BLaER1 treated with 17β-estradiol and CSF1 and Interleukin-3, amounts not matched to agents 10 nM and 100 nM (cell line): Measurements from ENCODE around the gene MISP3.
A peak's percentile ranks its signal among the peaks of the same experiment; 100 is the strongest.

Experiments used
- H3K27ac ChIP-seq, 11 experiments: shearing (Covaris generic); formaldehyde crosslinking; 2 replicates each; pipeline ENCODE4 v1.8.1; 2022
- H3K27me3 ChIP-seq, 11 experiments: shearing (Covaris generic); formaldehyde crosslinking; 2 replicates each; pipeline ENCODE4 v1.8.1; 2022
- H3K36me3 ChIP-seq, 11 experiments: shearing (Covaris generic); formaldehyde crosslinking; 2 replicates each; pipeline ENCODE4 v1.8.1; 2022
- H3K4me1 ChIP-seq, 10 experiments: shearing (Covaris generic); formaldehyde crosslinking; 2 replicates each; pipeline ENCODE4 v1.8.1; 2022
- H3K4me2 ChIP-seq, 11 experiments: shearing (Covaris generic); formaldehyde crosslinking; 2 replicates each; pipeline ENCODE4 v1.8.1; 2022
- H3K4me3 ChIP-seq, 10 experiments: shearing (Covaris generic); formaldehyde crosslinking; 2 replicates each; pipeline ENCODE4 v1.8.1; 2022
- H3K9ac ChIP-seq, 11 experiments: shearing (Covaris generic); formaldehyde crosslinking; 2 replicates each; pipeline ENCODE4 v1.8.1; 2022
- H3K9me3 ChIP-seq, 11 experiments: shearing (Covaris generic); formaldehyde crosslinking; replicated peaks in 1 of 11; 2 replicates each; pipeline ENCODE4 v1.8.1; 2022
- H4K20me1 ChIP-seq, 11 experiments: shearing (Covaris generic); formaldehyde crosslinking; 2 replicates each; pipeline ENCODE4 v1.8.1; 2022
- Cebpa-rat ChIP-seq, 11 experiments: shearing (Covaris generic); IDR thresholded peaks; 2 replicates each; pipeline ENCODE4 v1.8.1; 2022

The MISP3 gene

DNA sequence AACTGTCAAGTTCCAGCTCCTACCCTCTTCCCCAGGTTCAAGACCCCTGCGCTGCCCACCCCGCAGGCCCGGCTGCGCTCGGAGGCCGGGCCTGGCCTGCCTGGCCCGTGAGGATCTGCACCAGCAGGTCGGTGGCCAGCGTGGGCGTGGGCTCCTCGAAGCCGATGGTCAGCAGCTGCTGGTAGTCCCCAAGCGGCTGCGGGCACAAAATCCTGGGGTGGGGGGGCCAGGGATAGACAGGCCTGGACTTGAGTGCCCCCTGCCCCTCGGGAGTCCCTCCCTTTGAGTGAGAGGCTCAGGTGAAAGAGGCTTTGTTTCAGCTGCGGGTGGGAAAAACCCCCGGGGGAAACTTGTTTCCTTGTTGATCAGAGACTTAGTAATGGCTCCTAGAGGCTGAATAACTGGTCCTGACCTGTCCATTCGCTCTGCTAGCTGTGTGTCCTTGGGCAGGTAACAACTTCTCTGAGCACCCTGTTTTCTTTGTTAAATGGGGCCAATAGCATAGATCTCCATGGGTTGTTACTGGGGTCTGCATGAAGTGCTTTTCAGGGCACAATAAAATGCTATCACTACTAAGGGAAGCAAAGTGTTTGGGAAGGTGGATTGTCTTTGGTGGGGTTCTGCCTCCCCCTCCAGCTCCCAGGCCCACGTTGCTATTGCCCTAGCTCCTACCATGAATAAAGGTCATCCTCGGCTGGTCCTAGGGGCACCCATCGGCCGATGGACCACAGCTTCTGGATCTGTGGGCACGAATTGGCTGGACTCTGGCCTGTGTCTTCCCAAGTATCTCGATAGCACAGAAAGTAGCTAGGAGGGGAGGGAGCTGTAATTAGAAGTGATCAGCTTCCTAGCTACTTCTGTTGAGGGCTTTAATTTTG is 9.4 kb downstream of the MISP3 start:
- H3K27me3 ChIP-seq: no peaks in the 10 kb centered on the region
- peak overlapping the region; percentile 44 to 82 (median 63); a peak in 20 of 22 replicates for H3K27ac ChIP-seq
- peaks cover 4 to 29% (median 21%) of the 10 kb centered on the region in 11 experiments; a peak in 21 of 22 replicates for H3K36me3 ChIP-seq
- H3K4me3 ChIP-seq: peak overlapping the region; percentile 67 to 84 (median 73)
- H3K9ac ChIP-seq: peak overlapping the region; percentile 69 to 88 (median 81)
- no peak for TF ChIP-seq Cebpa-rat (IDR thresholded peaks at IDR 0.05)
- H3K4me1 ChIP-seq: peaks cover 29 to 51% (median 40%) of the 10 kb centered on the region in 10 experiments
- no peaks in the 10 kb centered on the region for H3K9me3 ChIP-seq
- 0 out of 22 replicates have a peak, but pooled peaks cover 0 to 10% (median 0%) of the 10 kb centered on the region in 11 experiments for H4K20me1 ChIP-seq
- peak overlapping the region; percentile 87 to 99 (median 96) for H3K4me2 ChIP-seq

DNA sequence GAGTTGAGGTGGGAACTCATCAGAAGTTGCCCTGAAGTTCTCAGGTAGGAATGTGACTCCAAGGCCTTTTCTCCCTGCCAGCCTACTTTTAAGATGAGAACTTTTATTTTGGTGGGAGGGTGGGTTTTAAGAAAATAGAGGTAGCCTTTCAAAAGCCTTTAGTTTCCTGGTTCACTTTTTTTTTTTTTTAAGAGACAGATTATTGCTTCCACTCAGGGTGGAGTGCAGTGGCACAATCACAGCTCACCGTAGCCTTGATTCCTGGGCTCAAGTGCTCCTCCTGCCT is 10.0 kb downstream of the MISP3 start:
- peaks cover 10 to 34% (median 27%) of the 10 kb centered on the region in 11 experiments; a peak in 21 of 22 replicates for H3K36me3 ChIP-seq
- peak overlapping the region in 3 of 11 experiments; percentile 77 to 88 (median 86); a peak in 5 of 22 replicates for H3K9ac ChIP-seq
- no peaks in the 10 kb centered on the region for H3K27me3 ChIP-seq
- peaks cover 29 to 51% (median 40%) of the 10 kb centered on the region in 10 experiments for H3K4me1 ChIP-seq
- H3K9me3 ChIP-seq: no peaks in the 10 kb centered on the region
- H3K4me2 ChIP-seq: peak overlapping the region in 8 of 11 experiments; percentile 87 to 99 (median 94); a peak in 14 of 22 replicates
- H3K27ac ChIP-seq: no peak overlapping the region
- peaks cover 0 to 16% (median 0%) of the 10 kb centered on the region in 11 experiments; a peak in 5 of 22 replicates for H4K20me1 ChIP-seq
- H3K4me3 ChIP-seq: peak overlapping the region in 3 of 10 experiments; percentile 70 to 74 (median 72); a peak in 5 of 20 replicates
- no peak for TF ChIP-seq Cebpa-rat (IDR thresholded peaks at IDR 0.05)

DNA sequence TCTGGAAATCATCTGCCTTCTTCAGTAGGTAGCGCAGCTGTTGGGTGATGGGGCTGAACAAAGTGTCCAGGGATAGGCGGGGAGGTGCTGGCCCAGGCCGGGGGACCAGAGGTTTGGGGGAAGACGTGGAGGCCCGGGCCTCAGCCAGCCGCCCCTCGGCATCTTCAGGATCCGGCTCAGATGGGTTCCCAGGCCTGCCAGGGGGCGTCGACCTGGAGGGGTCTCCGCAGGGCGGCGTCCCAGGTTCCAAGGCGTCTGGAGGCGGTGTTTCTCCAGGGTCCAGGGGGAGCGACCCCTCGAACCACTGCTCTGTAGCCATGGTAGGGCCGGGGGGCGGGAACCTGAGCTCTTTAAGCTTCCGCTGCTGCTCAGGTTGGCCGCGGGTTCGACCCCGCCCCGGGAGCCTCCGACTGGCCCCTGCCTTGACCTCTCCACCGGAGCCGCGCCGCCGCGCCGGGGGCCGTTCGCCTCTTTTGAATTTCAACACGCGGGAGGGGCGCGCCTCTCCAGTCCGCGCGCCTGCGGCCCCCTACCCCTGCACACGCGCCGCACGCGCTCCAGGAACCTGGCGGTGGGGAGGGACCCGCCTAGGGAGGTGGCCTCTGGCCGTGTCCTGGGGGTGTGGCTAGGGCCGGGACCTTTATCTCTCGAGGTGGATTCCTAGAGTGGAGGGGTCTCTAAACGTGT is 12.9 kb downstream of the MISP3 start, which contains the start of gene C19orf67:
Gene C19orf67 (minus strand): TSS at position 475 of the 687 bp plus-strand sequence. CDS start 156 bp downstream, at position 319.
- no peak for TF ChIP-seq Cebpa-rat (IDR thresholded peaks at IDR 0.05)
- Histone ChIP-seq H3K4me2 (no peak within 1 kb of the TSS), H3K4me1 (peaks cover 24 to 41% (median 34%) of the 10 kb centered on the region in 10 experiments), H3K27me3 (no peaks in the 10 kb centered on the region), H3K27ac (no peak within 1 kb of the TSS), H3K4me3 (no peak within 1 kb of the TSS), H3K9ac (no peak within 1 kb of the TSS), H3K9me3 (no peaks in the 10 kb centered on the region), H4K20me1 (peaks cover 9 to 37% (median 20%) of the 10 kb centered on the region in 11 experiments; a peak in 19 of 22 replicates), H3K36me3 (peaks cover 25 to 50% (median 42%) of the 10 kb centered on the region in 11 experiments)

DNA sequence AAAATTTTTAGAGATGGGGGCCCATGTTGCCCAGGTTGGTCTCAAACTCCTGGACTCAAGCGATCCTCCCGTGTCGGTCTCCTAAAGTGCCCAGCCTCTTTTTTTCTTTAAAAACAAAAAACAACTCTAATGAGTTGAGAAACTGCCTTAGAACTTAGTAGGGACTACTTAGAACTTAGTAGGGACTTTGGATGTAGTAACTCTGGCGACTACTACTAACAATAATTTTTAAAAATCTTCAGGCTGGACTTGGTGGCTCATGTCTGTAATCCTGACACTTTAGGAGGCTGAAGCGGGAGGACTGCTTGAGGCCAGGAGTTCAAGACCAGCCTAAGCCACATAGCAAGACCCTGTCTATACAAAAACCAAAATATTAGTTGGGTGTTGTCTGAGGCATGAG is 13.5 kb downstream of the MISP3 start:
- no peak overlapping the region for H3K4me2 ChIP-seq
- H3K4me1 ChIP-seq: peaks cover 21 to 40% (median 32%) of the 10 kb centered on the region in 10 experiments
- no peaks in the 10 kb centered on the region for H3K27me3 ChIP-seq
- TF ChIP-seq Cebpa-rat (IDR thresholded peaks at IDR 0.05): no peak
- H3K9ac ChIP-seq: no peak overlapping the region
- H3K9me3 ChIP-seq: no peaks in the 10 kb centered on the region
- H4K20me1 ChIP-seq: peaks cover 9 to 37% (median 20%) of the 10 kb centered on the region in 11 experiments; a peak in 19 of 22 replicates
- peaks cover 25 to 50% (median 42%) of the 10 kb centered on the region in 11 experiments for H3K36me3 ChIP-seq
- H3K4me3 ChIP-seq: no peak overlapping the region
- no peak overlapping the region for H3K27ac ChIP-seq

DNA sequence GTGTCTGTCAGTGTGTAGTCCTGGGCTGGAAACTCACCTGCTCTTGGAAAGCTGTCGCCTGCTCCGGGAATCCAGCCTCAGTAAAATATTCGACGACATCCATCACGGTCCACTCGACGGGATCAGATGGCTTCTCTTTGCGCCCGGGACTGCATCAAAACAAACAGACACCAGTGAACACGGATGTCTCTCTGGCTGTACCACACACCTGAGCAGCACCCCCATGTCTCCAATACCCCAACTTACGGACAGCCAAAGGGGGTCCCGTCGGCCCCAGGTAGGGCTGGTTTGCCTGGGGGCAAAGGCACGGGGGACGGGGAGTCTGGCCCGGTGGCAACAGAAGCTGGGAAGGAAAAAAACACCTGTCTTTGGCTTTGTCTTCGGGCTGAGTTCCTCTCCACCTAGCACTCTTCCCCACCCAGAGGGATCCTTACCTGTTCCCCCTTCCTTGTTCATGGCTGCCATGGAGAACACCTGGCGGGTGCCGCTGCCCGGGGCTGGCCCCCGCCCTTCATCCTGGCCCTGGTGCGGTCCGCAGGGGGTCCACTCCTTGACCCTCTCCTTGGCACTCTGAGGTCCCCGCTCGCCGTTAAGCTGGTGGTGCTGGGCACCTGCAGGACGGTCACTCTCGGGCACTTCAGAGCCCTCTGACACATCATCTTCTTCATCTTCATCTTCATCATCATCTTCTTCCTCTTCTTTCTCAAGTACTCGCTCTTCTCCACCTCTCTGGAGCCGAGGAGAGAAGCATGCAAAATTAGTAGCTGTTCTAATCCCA is 16.2 kb downstream of the MISP3 start:
- H3K4me1 ChIP-seq: peaks cover 22 to 35% (median 27%) of the 10 kb centered on the region in 10 experiments
- H3K9me3 ChIP-seq: peaks cover 9% of the 10 kb centered on the region in 11 experiments
- H3K27ac ChIP-seq: no peak overlapping the region
- H3K4me2 ChIP-seq: peak overlapping the region; percentile 79 to 95 (median 86)
- peaks cover 32 to 55% (median 50%) of the 10 kb centered on the region in 11 experiments for H3K36me3 ChIP-seq
- no peak for TF ChIP-seq Cebpa-rat (IDR thresholded peaks at IDR 0.05)
- peak overlapping the region in 10 of 11 experiments; percentile 75 to 84 (median 80); a peak in 20 of 22 replicates for H3K9ac ChIP-seq
- peaks cover 9 to 37% (median 20%) of the 10 kb centered on the region in 11 experiments; a peak in 19 of 22 replicates for H4K20me1 ChIP-seq
- H3K4me3 ChIP-seq: peak overlapping the region; percentile 61 to 84 (median 74)
- H3K27me3 ChIP-seq: no peaks in the 10 kb centered on the region

DNA sequence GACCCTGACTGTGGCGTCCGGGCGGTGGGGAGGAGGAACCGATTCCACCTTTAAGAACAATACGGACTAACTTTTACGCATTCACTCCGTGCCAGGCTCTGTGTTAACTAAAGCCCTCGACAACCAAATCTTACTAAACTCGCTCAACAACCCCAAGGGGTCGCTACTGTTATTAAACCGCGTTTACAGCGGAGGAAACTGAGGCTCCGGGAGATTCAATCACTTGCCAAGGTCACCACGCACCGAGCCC is 16.8 kb downstream of the MISP3 start:
- H3K4me2 ChIP-seq: peak overlapping the region; percentile 79 to 95 (median 86)
- H3K36me3 ChIP-seq: peaks cover 32 to 61% (median 53%) of the 10 kb centered on the region in 11 experiments
- peak overlapping the region in 8 of 11 experiments; percentile 36 to 79 (median 68); a peak in 12 of 22 replicates for H3K27ac ChIP-seq
- H3K9ac ChIP-seq: peak overlapping the region; percentile 71 to 84 (median 80)
- TF ChIP-seq Cebpa-rat (IDR thresholded peaks at IDR 0.05): no peak
- H3K4me3 ChIP-seq: peak overlapping the region; percentile 61 to 84 (median 74)
- peaks cover 11 to 15% (median 14%) of the 10 kb centered on the region in 11 experiments for H3K9me3 ChIP-seq
- H3K27me3 ChIP-seq: no peaks in the 10 kb centered on the region
- H4K20me1 ChIP-seq: peaks cover 9 to 37% (median 20%) of the 10 kb centered on the region in 11 experiments; a peak in 19 of 22 replicates
- peaks cover 22 to 35% (median 26%) of the 10 kb centered on the region in 10 experiments for H3K4me1 ChIP-seq

DNA sequence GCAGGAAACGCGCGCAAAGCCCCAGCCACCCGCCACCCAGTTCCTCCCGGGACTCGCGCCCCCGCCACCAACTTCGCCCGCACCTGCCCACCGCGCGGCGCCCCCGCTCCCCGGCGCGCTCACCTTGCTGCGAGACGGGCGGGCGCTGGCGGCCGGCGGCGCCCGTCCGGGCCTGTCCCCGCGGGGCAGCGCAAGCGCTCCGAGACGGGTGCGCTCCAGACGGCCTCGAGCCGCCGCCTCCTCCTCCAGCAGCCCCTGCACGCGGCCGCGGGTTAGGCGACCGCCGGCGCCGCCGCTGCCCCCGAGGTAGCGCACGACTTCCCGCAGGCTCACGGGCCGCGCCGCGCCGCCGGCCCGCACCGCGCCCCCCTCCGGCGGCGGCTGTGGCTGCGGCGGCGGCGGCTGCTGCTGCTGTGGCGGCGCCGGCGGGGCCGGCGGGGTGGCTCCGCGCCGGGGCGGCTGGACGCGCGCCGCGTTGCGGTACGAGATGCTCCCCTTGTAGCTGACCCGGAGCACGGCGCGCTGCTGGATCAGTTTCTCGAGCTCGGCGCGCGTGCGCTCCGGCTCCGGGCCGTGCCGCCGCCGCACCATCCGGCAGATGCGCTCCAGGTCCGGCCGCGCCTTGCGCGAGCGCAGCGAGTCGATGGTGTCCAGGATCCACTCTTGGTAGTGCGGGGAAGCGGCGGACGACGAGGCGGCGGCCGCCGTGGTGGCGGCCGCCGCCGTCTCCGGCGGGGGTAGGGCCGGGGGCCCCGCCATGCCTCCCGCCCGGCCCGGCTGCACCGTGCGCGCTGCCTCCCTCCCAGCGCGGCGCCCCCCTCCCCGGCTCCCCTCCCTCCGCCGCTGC is 17.3 kb downstream of the MISP3 start:
- H3K27ac ChIP-seq: peak overlapping the region; percentile 26 to 79 (median 67); a peak in 19 of 22 replicates
- H3K4me1 ChIP-seq: peaks cover 22 to 35% (median 26%) of the 10 kb centered on the region in 10 experiments
- H3K4me3 ChIP-seq: peak overlapping the region; percentile 61 to 84 (median 74)
- H3K36me3 ChIP-seq: peaks cover 32 to 63% (median 56%) of the 10 kb centered on the region in 11 experiments
- TF ChIP-seq Cebpa-rat (IDR thresholded peaks at IDR 0.05): no peak
- H4K20me1 ChIP-seq: peaks cover 9 to 37% (median 20%) of the 10 kb centered on the region in 11 experiments; a peak in 19 of 22 replicates
- H3K9me3 ChIP-seq: peaks cover 11 to 20% (median 15%) of the 10 kb centered on the region in 11 experiments
- peak overlapping the region; percentile 79 to 95 (median 86) for H3K4me2 ChIP-seq
- H3K27me3 ChIP-seq: no peaks in the 10 kb centered on the region
- peak overlapping the region; percentile 71 to 84 (median 80) for H3K9ac ChIP-seq
